Liver (tissue), 9 donors: Measurements from ENCODE around the gene GGN. TPM values are rescaled to one million over a fixed set of nuclear protein-coding genes. Genes with fewer than 3 reads are reported as not detected.

Source experiments
- DNase-seq: peaks from one replicate; pipeline ENCODE4 v3.0.0-alpha.2; 2017; ENCODE audit warnings: low spot score
- H3K27ac ChIP-seq, 2 donors: one replicate each; pipeline ENCODE4 v1.7.0; 2013; ENCODE audit warnings: inconsistent platforms in 2 of 2, low read length in 2 of 2, control low read depth in 1 of 2, low read depth in 1 of 2, mild to moderate bottlenecking in 1 of 2
- H3K27me3 ChIP-seq, 4 donors: one replicate each; pipeline versions ENCODE4 v1.6.1 to v1.7.0; 2013; ENCODE audit warnings: low read length in 3 of 4, inconsistent platforms in 1 of 4, mild to moderate bottlenecking in 1 of 4, moderate library complexity in 1 of 4; ENCODE audit not compliant: control insufficient read depth in 4 of 4, insufficient read depth in 4 of 4
- H3K36me3 ChIP-seq, 4 donors: one replicate each; pipeline versions ENCODE4 v1.6.1 to v1.7.0; 2013; ENCODE audit warnings: low read length in 3 of 4, mild to moderate bottlenecking in 3 of 4, low read depth in 1 of 4, moderate library complexity in 1 of 4; ENCODE audit not compliant: control insufficient read depth in 4 of 4, insufficient read depth in 3 of 4
- H3K4me1 ChIP-seq, 4 donors: one replicate each; pipeline versions ENCODE4 v1.6.1 to v1.7.0; 2013; ENCODE audit warnings: low read length in 3 of 4, mild to moderate bottlenecking in 3 of 4, moderate library complexity in 1 of 4; ENCODE audit not compliant: control insufficient read depth in 4 of 4, insufficient read depth in 4 of 4
- H3K4me3 ChIP-seq, 3 donors: one replicate each; pipeline versions ENCODE4 v1.6.1 to v1.7.0; 2013; ENCODE audit warnings: low read length in 3 of 3, control low read depth in 1 of 3, low read depth in 1 of 3, mild to moderate bottlenecking in 1 of 3
- H3K9ac ChIP-seq, 2 donors: one replicate each; pipeline ENCODE4 v1.7.0; 2013; ENCODE audit warnings: low read length in 2 of 2, mild to moderate bottlenecking in 2 of 2, moderate library complexity in 2 of 2, control low read depth in 1 of 2, low read depth in 1 of 2
- H3K9me3 ChIP-seq, 4 donors: one replicate each; pipeline versions ENCODE4 v1.6.1 to v1.7.0; 2013; ENCODE audit warnings: low read length in 3 of 4; ENCODE audit not compliant: control insufficient read depth in 4 of 4
- EGR1 ChIP-seq, 2 donors: IDR thresholded peaks; 2 replicates each; pipeline ENCODE4 v1.6.1; 2016 to 2018; ENCODE audit warnings: antibody characterized with exemption in 2 of 2, low read depth in 2 of 2
- FOXA2 ChIP-seq: IDR thresholded peaks from 2 replicates; pipeline ENCODE4 v1.6.1; 2016; ENCODE audit warnings: antibody characterized with exemption
- GABPA ChIP-seq, 2 donors: IDR thresholded peaks in 1 of 2; conservative IDR thresholded peaks in 1 of 2; 2 replicates each; pipeline ENCODE4 v1.6.1; 2016; ENCODE audit warnings: antibody characterized with exemption in 2 of 2, mild to moderate bottlenecking in 1 of 2, moderate library complexity in 1 of 2
- HNF4A ChIP-seq, 2 donors: conservative IDR thresholded peaks; 2 replicates each; pipeline ENCODE4 v1.6.1; 2016; ENCODE audit warnings: antibody characterized with exemption in 2 of 2, mild to moderate bottlenecking in 2 of 2
- HNF4G ChIP-seq: IDR thresholded peaks from 2 replicates; pipeline ENCODE4 v1.6.1; 2016; ENCODE audit warnings: antibody characterized with exemption
- JUND ChIP-seq, 2 donors: IDR thresholded peaks; 2 replicates each; pipeline ENCODE4 v1.6.1; 2016; ENCODE audit warnings: antibody characterized with exemption in 2 of 2
- NR2F2 ChIP-seq: IDR thresholded peaks from 2 replicates; pipeline ENCODE4 v1.6.1; 2016; ENCODE audit warnings: antibody characterized with exemption
- RAD21 ChIP-seq, 2 donors: IDR thresholded peaks; 2 replicates each; pipeline ENCODE4 v1.6.1; 2016; ENCODE audit warnings: antibody characterized with exemption in 2 of 2, mild to moderate bottlenecking in 2 of 2
- RXRA ChIP-seq, 2 donors: IDR thresholded peaks; 2 replicates each; pipeline ENCODE4 v1.6.1; 2017 to 2018; ENCODE audit warnings: antibody characterized with exemption in 2 of 2, mild to moderate bottlenecking in 1 of 2
- SP1 ChIP-seq: IDR thresholded peaks from 2 replicates; pipeline ENCODE4 v1.6.1; 2018; ENCODE audit warnings: antibody characterized with exemption, mild to moderate bottlenecking
- TAF1 ChIP-seq: conservative IDR thresholded peaks from 2 replicates; pipeline ENCODE4 v1.6.1; 2016; ENCODE audit warnings: antibody characterized with exemption, mild to moderate bottlenecking
- YY1 ChIP-seq: IDR thresholded peaks from 2 replicates; pipeline ENCODE4 v1.6.1; 2016; ENCODE audit warnings: antibody characterized with exemption, mild to moderate bottlenecking
- WGBS: extraction: QIAGEN DNeasy Blood & Tissue Kit; methylation state at CpG from one replicate; pipeline ENCODE4 v1.1.7; 2013; 5-methylcytosine and 5-hydroxymethylcytosine counted together
- polyA plus RNA-seq, 2 donors: library from polyadenylated mRNA; stranded (reverse) in 1 of 2; unstranded in 1 of 2; fragments of 200-250 nt in 1 of 2; fragments of >200 nt in 1 of 2; fragmentation: Nextera tagmentation in 1 of 2; extraction: Ambion mirVana in 1 of 2; gene quantifications; one replicate each; pipeline versions ENCODE4 v1.2.1 to v1.2.3, GENCODE V29; 2013 to 2015
- total RNA-seq, 2 donors: library from RNA; depleted of rRNA; stranded (reverse); fragments of >200 nt; gene quantifications; one replicate each; pipeline ENCODE4 v1.2.3, GENCODE V29; 2014
- TF ChIP-seq, protein P1 (sequence below): IDR thresholded peaks from 2 replicates; pipeline ENCODE4 v1.6.1; 2016; ENCODE audit warnings: antibody characterized with exemption
- TF ChIP-seq, protein P2 (sequence below): IDR thresholded peaks from 2 replicates; pipeline ENCODE4 v1.6.1; 2016; ENCODE audit warnings: antibody characterized with exemption
- TF ChIP-seq, protein P3 (sequence below): IDR thresholded peaks from 2 replicates; pipeline ENCODE4 v1.6.1; 2016; ENCODE audit warnings: antibody characterized with exemption, mild to moderate bottlenecking
- donor health status: healthy.
- donor health status: healthy.
- donor health status: healthy.
- donor health status: healthy.
- donor health status: healthy.

Gene GGN
- total and polyA plus RNA-seq, 4 donors, result not detected

DNA sequence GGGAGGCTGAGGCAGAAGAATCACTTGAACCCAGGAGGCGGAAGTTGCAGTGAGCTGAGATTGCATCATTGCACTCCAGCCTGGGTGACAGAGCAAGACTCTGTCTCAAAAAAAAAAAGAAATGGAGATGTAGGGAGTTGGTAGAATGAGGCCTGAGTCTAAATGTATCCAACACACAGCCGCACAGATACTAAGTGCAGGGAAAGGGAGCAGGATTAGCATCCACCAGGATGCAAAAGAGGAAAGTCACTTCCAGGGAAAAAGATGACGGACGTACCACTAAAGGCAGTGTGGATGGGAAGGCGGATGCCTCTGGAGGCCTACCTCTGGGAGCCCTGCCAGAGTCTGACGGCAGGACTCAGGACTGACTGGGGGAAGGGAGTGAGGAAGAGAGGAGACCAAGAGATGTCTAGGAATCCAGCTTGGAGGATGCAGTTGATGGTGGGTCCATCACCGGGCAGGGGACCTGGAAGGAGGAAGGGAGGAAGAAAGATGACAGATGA, 21.8 kb upstream of the GGN start:
- H3K27ac ChIP-seq, result no peak overlapping the region
- H3K9me3 ChIP-seq, result no peaks in the 10 kb centered on the region
- H3K9ac ChIP-seq, result no peak overlapping the region
- 58% methylated on average over 7 of the region's 7 CpGs for WGBS
- TF ChIP-seq FOXA2, result no peak
- TF ChIP-seq, protein P1, sequence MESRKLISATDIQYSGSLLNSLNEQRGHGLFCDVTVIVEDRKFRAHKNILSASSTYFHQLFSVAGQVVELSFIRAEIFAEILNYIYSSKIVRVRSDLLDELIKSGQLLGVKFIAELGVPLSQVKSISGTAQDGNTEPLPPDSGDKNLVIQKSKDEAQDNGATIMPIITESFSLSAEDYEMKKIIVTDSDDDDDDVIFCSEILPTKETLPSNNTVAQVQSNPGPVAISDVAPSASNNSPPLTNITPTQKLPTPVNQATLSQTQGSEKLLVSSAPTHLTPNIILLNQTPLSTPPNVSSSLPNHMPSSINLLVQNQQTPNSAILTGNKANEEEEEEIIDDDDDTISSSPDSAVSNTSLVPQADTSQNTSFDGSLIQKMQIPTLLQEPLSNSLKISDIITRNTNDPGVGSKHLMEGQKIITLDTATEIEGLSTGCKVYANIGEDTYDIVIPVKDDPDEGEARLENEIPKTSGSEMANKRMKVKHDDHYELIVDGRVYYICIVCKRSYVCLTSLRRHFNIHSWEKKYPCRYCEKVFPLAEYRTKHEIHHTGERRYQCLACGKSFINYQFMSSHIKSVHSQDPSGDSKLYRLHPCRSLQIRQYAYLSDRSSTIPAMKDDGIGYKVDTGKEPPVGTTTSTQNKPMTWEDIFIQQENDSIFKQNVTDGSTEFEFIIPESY, result no peak
- TF ChIP-seq SP1, result no peak
- TF ChIP-seq RAD21 (IDR thresholded peaks at IDR 0.05), result no peak
- TF ChIP-seq GABPA (IDR thresholded peaks at IDR 0.05 in 1 of 2, conservative IDR thresholded peaks at IDR 0.05 in 1 of 2), result no peak
- no peak for TF ChIP-seq YY1
- TF ChIP-seq RXRA (IDR thresholded peaks at IDR 0.05), result no peak
- no peak for TF ChIP-seq EGR1 (IDR thresholded peaks at IDR 0.05; ENCODE audit: low read depth in 2 of 2)
- TF ChIP-seq, protein P2, sequence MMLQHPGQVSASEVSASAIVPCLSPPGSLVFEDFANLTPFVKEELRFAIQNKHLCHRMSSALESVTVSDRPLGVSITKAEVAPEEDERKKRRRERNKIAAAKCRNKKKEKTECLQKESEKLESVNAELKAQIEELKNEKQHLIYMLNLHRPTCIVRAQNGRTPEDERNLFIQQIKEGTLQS, result no peak
- TF ChIP-seq HNF4G, result no peak
- no peak for TF ChIP-seq JUND (IDR thresholded peaks at IDR 0.05)
- no peak for TF ChIP-seq TAF1
- no peak for TF ChIP-seq HNF4A (conservative IDR thresholded peaks at IDR 0.05)
- TF ChIP-seq NR2F2, result no peak
- no peaks in the 10 kb centered on the region for H3K4me1 ChIP-seq
- H3K4me3 ChIP-seq, result no peak overlapping the region
- H3K36me3 ChIP-seq, result peaks cover 0 to 6% (median 2%) of the 10 kb centered on the region in 4 donors
- no peaks in the 10 kb centered on the region for H3K27me3 ChIP-seq
- no peak for DNase-seq

DNA sequence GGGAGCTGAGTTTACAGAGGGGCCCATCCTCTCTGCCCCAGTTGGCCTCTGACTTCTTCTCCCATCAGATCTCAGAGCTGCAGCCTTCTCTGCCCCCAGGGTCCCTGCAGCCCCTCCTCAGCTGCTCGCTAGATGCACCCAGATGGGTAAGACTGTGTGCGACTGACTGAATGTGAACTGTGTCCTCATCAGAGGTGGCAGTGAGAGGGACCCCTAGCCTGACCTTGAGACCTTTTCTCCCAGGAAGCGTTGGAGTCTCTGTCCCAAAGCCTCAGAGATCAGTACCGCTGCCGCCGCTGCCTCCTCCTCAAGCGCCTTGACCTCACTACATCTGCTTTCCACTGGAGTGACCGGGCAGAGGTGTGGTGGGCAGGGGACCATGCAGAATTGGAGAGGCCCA, 17.4 kb upstream of the GGN start:
- no peak overlapping the region for H3K4me3 ChIP-seq
- peaks cover 0 to 7% (median 3%) of the 10 kb centered on the region in 4 donors for H3K4me1 ChIP-seq
- TF ChIP-seq NR2F2 (no peak), JUND (IDR thresholded peaks at IDR 0.05) (no peak), TAF1 (no peak), FOXA2 (no peak), HNF4G (no peak), EGR1 (IDR thresholded peaks at IDR 0.05; ENCODE audit: low read depth in 2 of 2) (no peak)
- TF ChIP-seq, protein P2, result no peak
- TF ChIP-seq, protein P3, sequence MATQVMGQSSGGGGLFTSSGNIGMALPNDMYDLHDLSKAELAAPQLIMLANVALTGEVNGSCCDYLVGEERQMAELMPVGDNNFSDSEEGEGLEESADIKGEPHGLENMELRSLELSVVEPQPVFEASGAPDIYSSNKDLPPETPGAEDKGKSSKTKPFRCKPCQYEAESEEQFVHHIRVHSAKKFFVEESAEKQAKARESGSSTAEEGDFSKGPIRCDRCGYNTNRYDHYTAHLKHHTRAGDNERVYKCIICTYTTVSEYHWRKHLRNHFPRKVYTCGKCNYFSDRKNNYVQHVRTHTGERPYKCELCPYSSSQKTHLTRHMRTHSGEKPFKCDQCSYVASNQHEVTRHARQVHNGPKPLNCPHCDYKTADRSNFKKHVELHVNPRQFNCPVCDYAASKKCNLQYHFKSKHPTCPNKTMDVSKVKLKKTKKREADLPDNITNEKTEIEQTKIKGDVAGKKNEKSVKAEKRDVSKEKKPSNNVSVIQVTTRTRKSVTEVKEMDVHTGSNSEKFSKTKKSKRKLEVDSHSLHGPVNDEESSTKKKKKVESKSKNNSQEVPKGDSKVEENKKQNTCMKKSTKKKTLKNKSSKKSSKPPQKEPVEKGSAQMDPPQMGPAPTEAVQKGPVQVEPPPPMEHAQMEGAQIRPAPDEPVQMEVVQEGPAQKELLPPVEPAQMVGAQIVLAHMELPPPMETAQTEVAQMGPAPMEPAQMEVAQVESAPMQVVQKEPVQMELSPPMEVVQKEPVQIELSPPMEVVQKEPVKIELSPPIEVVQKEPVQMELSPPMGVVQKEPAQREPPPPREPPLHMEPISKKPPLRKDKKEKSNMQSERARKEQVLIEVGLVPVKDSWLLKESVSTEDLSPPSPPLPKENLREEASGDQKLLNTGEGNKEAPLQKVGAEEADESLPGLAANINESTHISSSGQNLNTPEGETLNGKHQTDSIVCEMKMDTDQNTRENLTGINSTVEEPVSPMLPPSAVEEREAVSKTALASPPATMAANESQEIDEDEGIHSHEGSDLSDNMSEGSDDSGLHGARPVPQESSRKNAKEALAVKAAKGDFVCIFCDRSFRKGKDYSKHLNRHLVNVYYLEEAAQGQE, result no peak
- H3K9me3 ChIP-seq, result no peaks in the 10 kb centered on the region
- no peak overlapping the region for H3K9ac ChIP-seq
- WGBS, result over 99% methylated on average over 8 of the region's 8 CpGs
- H3K27me3 ChIP-seq, result no peaks in the 10 kb centered on the region
- no peak overlapping the region for H3K27ac ChIP-seq
- DNase-seq, result no peak
- peaks cover 0 to 6% (median 2%) of the 10 kb centered on the region in 4 donors for H3K36me3 ChIP-seq
